Activated B cell treated with CpG ODN at 0.5 μM for 24 hours (primary cell): ENCODE results near the gene POU5F1. TPM values are rescaled to one million over a fixed set of nuclear protein-coding genes. Genes with fewer than 3 reads are reported as not detected.
A peak's percentile ranks its signal among the peaks of the same experiment; 100 is the strongest.
"Not testable (repeated sequence)": the region's sequence is repeated elsewhere in the genome, so short reads cannot be mapped to it uniquely, and the experiment has no call there.

Source experiments
- ATAC-seq: fragments of 200-7000 bp; cut with Tn5 transposase; one replicate; pipeline ENCODE4 v1.10.0; 2021; ENCODE audit warnings: low read depth, mild to moderate bottlenecking, moderate library complexity
- CTCF ChIA-PET: fragments of 350-600 bp; sonication (Branson Sonifier 250); formaldehyde crosslinking; loops from one replicate; lab custom pipeline; 2021; ENCODE audit warnings: antibody characterized with exemption; lab: Charles Lee
- POLR2A ChIA-PET: fragments of 350-600 bp; sonication (Branson Sonifier 250); formaldehyde crosslinking; loops from one replicate; lab custom pipeline; 2021; ENCODE audit warnings: antibody characterized with exemption; lab: Charles Lee
- DNase-seq: peaks from one replicate; pipeline ENCODE4 v3.0.0; 2022
- H3K27ac Mint-ChIP-seq: one replicate; pipeline ENCODE4 v1.8.0; 2020; ENCODE audit warnings: mixed read lengths
- H3K27me3 Mint-ChIP-seq: one replicate; pipeline ENCODE4 v1.8.0; 2021; ENCODE audit warnings: mixed read lengths
- H3K36me3 Mint-ChIP-seq: one replicate; pipeline ENCODE4 v1.8.0; 2021; ENCODE audit warnings: low read depth, mixed read lengths
- H3K4me1 Mint-ChIP-seq: one replicate; pipeline ENCODE4 v1.8.0; 2021; ENCODE audit warnings: mixed read lengths
- H3K4me3 Mint-ChIP-seq: one replicate; pipeline ENCODE4 v1.8.0; 2020; ENCODE audit warnings: mild to moderate bottlenecking, mixed read lengths
- H3K9me3 Mint-ChIP-seq: one replicate; pipeline ENCODE4 v1.8.0; 2020; ENCODE audit warnings: mixed read lengths
- CTCF ChIP-seq: fragments of 200-600 bp; IDR thresholded peaks from one replicate; pipeline ENCODE4 v1.8.0; 2022; ENCODE audit warnings: antibody characterized with exemption, mild to moderate bottlenecking
- intact Hi-C: fragments of 100-400 bp; cut with micrococcal nuclease; formaldehyde crosslinking; loops from one replicate; pipeline ENCODE4 v1.15.1; 2024
- total RNA-seq: library from RNA; stranded (reverse); gene quantifications from 2 replicates; pipeline ENCODE4 v1.2.3, GENCODE V29; 2022

POU5F1 gene
- total RNA-seq, 1 donor from 2014 or later: 4.7 TPM

DNA sequence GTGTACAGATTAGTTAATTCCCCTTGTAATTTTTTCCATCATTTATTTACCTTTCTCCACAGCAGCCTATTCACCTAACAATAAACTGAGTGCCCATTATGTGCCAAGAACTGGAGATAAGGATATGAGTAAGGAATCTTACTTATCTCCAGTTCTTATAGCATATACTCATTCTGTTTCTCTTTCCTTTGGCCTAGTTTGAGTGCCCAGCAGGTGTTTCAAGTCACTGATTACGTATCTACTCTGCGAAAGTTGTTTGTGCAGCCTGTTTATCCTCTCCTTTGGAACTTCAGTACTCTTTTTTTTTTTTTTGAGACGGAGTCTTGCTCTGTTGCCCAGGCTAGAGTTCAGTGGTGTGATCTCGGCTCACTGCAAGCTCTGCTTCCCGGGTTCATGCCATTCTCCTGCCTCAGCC, 17.3 kb upstream of the POU5F1 start:
- ATAC-seq (no peak), DNase-seq (no peak)
- CTCF ChIA-PET: interaction anchor here (1.3 kb wide), 1 partner anchor 8 kb away, joined by 4 read pairs; no protein-coding TSS in a partner anchor
- POLR2A ChIA-PET: interaction anchor here (0.6 to 1.5 kb wide), 8 partner anchors 9 to 1466 kb away, joined by 3 to 5 read pairs (median 4); partner anchors contain the start of gene TCF19
- intact Hi-C loops: no loop called here
- no peak for TF ChIP-seq CTCF
- peaks cover 23% of the 10 kb centered on the region for H3K4me1 Mint-ChIP-seq
- no peaks in the 10 kb centered on the region for H3K27me3 Mint-ChIP-seq
- peaks cover 2% of the 10 kb centered on the region for H3K36me3 Mint-ChIP-seq
- no peak overlapping the region for H3K4me3 Mint-ChIP-seq
- H3K27ac Mint-ChIP-seq: peak overlapping the region; percentile 53
- H3K9me3 Mint-ChIP-seq: no peaks in the 10 kb centered on the region

GRCh38 chr6:31186052-31186734, 15.7 kb upstream of the POU5F1 start:
- intact Hi-C loops: no loop called here

DNA sequence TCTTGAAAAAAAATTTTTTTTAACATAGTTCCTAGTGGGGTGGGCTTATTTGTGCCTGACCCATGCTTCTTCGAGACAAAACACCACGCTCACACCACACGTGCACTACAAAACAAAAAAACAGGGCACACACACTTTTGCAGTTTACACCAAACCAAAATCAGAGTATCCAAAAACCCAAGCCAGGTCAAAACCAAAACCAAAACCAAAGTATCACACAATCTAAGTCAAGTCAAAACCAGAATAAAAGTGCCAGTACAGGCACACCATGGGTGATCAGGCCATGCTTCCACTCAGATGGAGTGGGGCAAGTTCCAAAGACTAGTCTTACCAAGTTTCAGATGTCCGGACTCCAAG, 15.2 kb upstream of the POU5F1 start:
- Mint-ChIP-seq H3K4me3 (peak overlapping the region; percentile 79), H3K4me1 (peaks cover 22% of the 10 kb centered on the region), H3K27ac (peak overlapping the region; percentile 93)
- CTCF ChIA-PET, H3K27me3 Mint-ChIP-seq, DNase-seq, H3K9me3 Mint-ChIP-seq, H3K36me3 Mint-ChIP-seq, intact Hi-C loops: not testable (repeated sequence)
- POLR2A ChIA-PET: interaction anchor here (0.6 to 1.0 kb wide), 2 partner anchors 20 to 146 kb away, joined by 3 to 7 read pairs; no protein-coding TSS in a partner anchor
- ATAC-seq: peak; percentile 37

More at GRCh38 chr6:31186052-31186734, 15.7 kb upstream of the POU5F1 start:
- peaks cover 2% of the 10 kb centered on the region for H3K36me3 Mint-ChIP-seq
- POLR2A ChIA-PET: interaction anchor here (0.6 to 1.5 kb wide), 7 partner anchors 12 to 1620 kb away, joined by 3 to 10 read pairs (median 5); partner anchors contain the start of gene TCF19
- TF ChIP-seq CTCF: no peak
- H3K27ac Mint-ChIP-seq: peak overlapping the region; percentile 93
- H3K4me1 Mint-ChIP-seq: peaks cover 21% of the 10 kb centered on the region
- peak overlapping the region; percentile 79 for H3K4me3 Mint-ChIP-seq
- peak; percentile 45 for ATAC-seq
- no peaks in the 10 kb centered on the region for H3K27me3 Mint-ChIP-seq
- no peaks in the 10 kb centered on the region for H3K9me3 Mint-ChIP-seq
- DNase-seq: no peak
- CTCF ChIA-PET: interaction anchor here (0.7 to 1.3 kb wide), 2 partner anchors 10 to 12 kb away, joined by 3 to 4 read pairs; no protein-coding TSS in a partner anchor

GRCh38 chr6:31183859-31184258, 13.4 kb upstream of the POU5F1 start:
- intact Hi-C loops, ATAC-seq, H3K9me3 Mint-ChIP-seq, H3K27ac Mint-ChIP-seq, H3K4me3 Mint-ChIP-seq, H3K27me3 Mint-ChIP-seq, DNase-seq, H3K36me3 Mint-ChIP-seq: not testable (repeated sequence)
- peaks cover 22% of the 10 kb centered on the region for H3K4me1 Mint-ChIP-seq
- POLR2A ChIA-PET: interaction anchor here (0.6 to 1.0 kb wide), 2 partner anchors 19 to 102 kb away, joined by 3 to 5 read pairs; no protein-coding TSS in a partner anchor
- CTCF ChIA-PET: interaction anchor here (0.7 kb wide), 1 partner anchor 13 kb away, joined by 3 read pairs; no protein-coding TSS in a partner anchor

DNA sequence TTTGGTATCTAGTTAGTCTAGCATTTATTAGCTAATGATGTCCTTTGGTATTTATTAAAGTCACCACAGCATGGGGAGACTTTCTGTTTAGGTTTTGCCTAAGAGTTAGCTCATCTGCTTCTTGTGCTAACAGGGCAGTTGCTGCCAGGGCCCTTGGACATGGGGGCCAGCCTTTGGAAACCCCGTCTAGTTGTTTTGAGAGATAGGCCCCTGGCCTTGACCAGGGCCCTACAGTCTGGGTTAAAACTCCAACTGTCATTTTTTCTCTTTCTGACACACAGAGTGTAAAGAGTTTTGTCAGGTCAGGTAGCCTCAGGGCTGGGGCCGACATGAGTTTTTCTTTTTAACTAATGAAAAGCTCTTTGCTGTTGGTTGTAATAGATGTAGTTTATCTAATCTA, 12.8 kb upstream of the POU5F1 start:
- H3K27ac Mint-ChIP-seq, intact Hi-C loops, CTCF ChIA-PET, ATAC-seq, H3K36me3 Mint-ChIP-seq, H3K4me3 Mint-ChIP-seq, H3K27me3 Mint-ChIP-seq, H3K9me3 Mint-ChIP-seq, POLR2A ChIA-PET, DNase-seq: not testable (repeated sequence)
- H3K4me1 Mint-ChIP-seq: peaks cover 28% of the 10 kb centered on the region

GRCh38 chr6:31180500-31180899, 10.0 kb upstream of the POU5F1 start:
- H3K9me3 Mint-ChIP-seq: no peaks in the 10 kb centered on the region
- H3K4me3 Mint-ChIP-seq: peak overlapping the region; percentile 85
- H3K4me1 Mint-ChIP-seq: peaks cover 12% of the 10 kb centered on the region
- peak overlapping the region; percentile 65 for H3K27ac Mint-ChIP-seq
- no peak for TF ChIP-seq CTCF
- H3K36me3 Mint-ChIP-seq: no peaks in the 10 kb centered on the region
- DNase-seq (no peak), ATAC-seq (peak; percentile 98)
- ChIA-PET POLR2A (interaction anchor here (1.6 kb wide), 1 partner anchor 22 kb away, joined by 4 read pairs; the partner anchor contains the start of gene TCF19), CTCF (no interaction called here)
- no peaks in the 10 kb centered on the region for H3K27me3 Mint-ChIP-seq
- intact Hi-C loops: no loop called here
